HEK293T (cell line): ENCODE results near the gene COL4A6.

Experiments
- CTCF ChIA-PET: fragments of 350-600 bp; formaldehyde crosslinking; extraction: SDS; loops from one replicate; lab custom pipeline; 2021; ENCODE audit warnings: antibody characterized with exemption, inconsistent platforms; lab: Yijun Ruan, JAX
- POLR2A ChIA-PET: fragments of 350-600 bp; formaldehyde crosslinking; extraction: SDS; loops from one replicate; lab custom pipeline; 2020; ENCODE audit warnings: antibody characterized with exemption, inconsistent platforms; lab: Yijun Ruan, JAX
- DNase-seq: peaks from one replicate; pipeline ENCODE4 v3.0.0; 2012; ENCODE audit warnings: mixed read lengths; ENCODE audit errors: extremely low spot score
- ARNT ChIP-seq: fragments of 450-650 bp; IDR thresholded peaks from 2 replicates; pipeline ENCODE4 v1.6.1; 2017; ENCODE audit warnings: mild to moderate bottlenecking
- BHLHE40 ChIP-seq: fragments of 450-650 bp; IDR thresholded peaks from 2 replicates; pipeline ENCODE4 v1.6.1; 2016; ENCODE audit warnings: mild to moderate bottlenecking, moderate library complexity, borderline replicate concordance
- CTBP1 ChIP-seq: fragments of 450-650 bp; IDR thresholded peaks from 2 replicates; pipeline ENCODE4 v1.6.1; 2016; ENCODE audit warnings: borderline replicate concordance
- ELF4 ChIP-seq: fragments of 450-650 bp; IDR thresholded peaks from 2 replicates; pipeline ENCODE4 v1.6.1; 2017; ENCODE audit warnings: antibody characterized with exemption
- FOXA1 ChIP-seq: fragments of 450-650 bp; IDR thresholded peaks from 2 replicates; pipeline ENCODE4 v1.6.1; 2016; ENCODE audit warnings: mild to moderate bottlenecking
- FOXK2 ChIP-seq: fragments of 450-650 bp; IDR thresholded peaks from 2 replicates; pipeline ENCODE4 v1.6.1; 2016; ENCODE audit warnings: mild to moderate bottlenecking
- FOXM1 ChIP-seq: fragments of 450-650 bp; IDR thresholded peaks from 2 replicates; pipeline ENCODE4 v1.6.1; 2017; ENCODE audit warnings: mild to moderate bottlenecking, borderline replicate concordance
- HDGF ChIP-seq: fragments of 450-650 bp; IDR thresholded peaks from 2 replicates; pipeline ENCODE4 v1.6.1; 2017; ENCODE audit warnings: antibody characterized with exemption, borderline replicate concordance
- L3MBTL2 ChIP-seq: fragments of 450-650 bp; conservative IDR thresholded peaks from 2 replicates; pipeline ENCODE4 v1.6.1; 2016; ENCODE audit warnings: mild to moderate bottlenecking
- LEF1 ChIP-seq: fragments of 450-650 bp; IDR thresholded peaks from 2 replicates; pipeline ENCODE4 v1.6.1; 2017; ENCODE audit warnings: mild to moderate bottlenecking, borderline replicate concordance
- NFRKB ChIP-seq: fragments of 450-650 bp; IDR thresholded peaks from 2 replicates; pipeline ENCODE4 v1.6.1; 2016; ENCODE audit warnings: mild to moderate bottlenecking, moderate library complexity
- SP1 ChIP-seq: fragments of 450-650 bp; IDR thresholded peaks from 2 replicates; pipeline ENCODE4 v1.6.1; 2017
- SUZ12 ChIP-seq: fragments of 450-650 bp; IDR thresholded peaks from 2 replicates; pipeline ENCODE4 v1.6.1; 2016; ENCODE audit warnings: mild to moderate bottlenecking
- TARDBP ChIP-seq: fragments of 450-650 bp; IDR thresholded peaks from 2 replicates; pipeline ENCODE4 v1.6.1; 2016
- ZNF384 ChIP-seq: fragments of 450-650 bp; IDR thresholded peaks from 2 replicates; pipeline ENCODE4 v1.6.1; 2016
- TF ChIP-seq, protein P1 (sequence below): fragments of 450-650 bp; IDR thresholded peaks from 2 replicates; pipeline ENCODE4 v1.6.1; 2016

The COL4A6 gene

GRCh38 chrX:108362026-108362425 is 76.2 kb downstream of the COL4A6 start:
- ChIA-PET POLR2A (no interaction called here), CTCF (no interaction called here)
- no peak for DNase-seq
- TF ChIP-seq ZNF384 (no peak), HDGF (no peak), ELF4 (no peak), SP1 (no peak), CTBP1 (no peak), ARNT (no peak), SUZ12 (no peak), L3MBTL2 (no peak), LEF1 (no peak), BHLHE40 (no peak)
- TF ChIP-seq, protein P1, sequence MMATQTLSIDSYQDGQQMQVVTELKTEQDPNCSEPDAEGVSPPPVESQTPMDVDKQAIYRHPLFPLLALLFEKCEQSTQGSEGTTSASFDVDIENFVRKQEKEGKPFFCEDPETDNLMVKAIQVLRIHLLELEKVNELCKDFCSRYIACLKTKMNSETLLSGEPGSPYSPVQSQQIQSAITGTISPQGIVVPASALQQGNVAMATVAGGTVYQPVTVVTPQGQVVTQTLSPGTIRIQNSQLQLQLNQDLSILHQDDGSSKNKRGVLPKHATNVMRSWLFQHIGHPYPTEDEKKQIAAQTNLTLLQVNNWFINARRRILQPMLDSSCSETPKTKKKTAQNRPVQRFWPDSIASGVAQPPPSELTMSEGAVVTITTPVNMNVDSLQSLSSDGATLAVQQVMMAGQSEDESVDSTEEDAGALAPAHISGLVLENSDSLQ = no peak

GRCh38 chrX:108361316-108361715 is 76.9 kb downstream of the COL4A6 start:
- POLR2A ChIA-PET = no interaction called here
- TF ChIP-seq FOXM1 (no peak), HDGF (no peak), SP1 (no peak), ELF4 (no peak), FOXA1 (no peak), BHLHE40 (no peak), LEF1 (no peak), FOXK2 (no peak), TARDBP (no peak), L3MBTL2 (no peak), SUZ12 (no peak), ARNT (no peak), ZNF384 (no peak), NFRKB (no peak)
- TF ChIP-seq, protein P1 = no peak
- CTCF ChIA-PET = no interaction called here
- no peak for DNase-seq

GRCh38 chrX:108359806-108360602 is 78.2 kb downstream of the COL4A6 start:
- ChIA-PET POLR2A (no interaction called here), CTCF (no interaction called here)
- no peak for DNase-seq
- no peak for TF ChIP-seq ELF4
- no peak for TF ChIP-seq TARDBP
- no peak for TF ChIP-seq SUZ12
- TF ChIP-seq BHLHE40 = no peak
- no peak for TF ChIP-seq FOXK2
- TF ChIP-seq LEF1 = no peak
- TF ChIP-seq, protein P1 = no peak
- no peak for TF ChIP-seq CTBP1
- TF ChIP-seq ZNF384 = no peak
- TF ChIP-seq NFRKB = no peak
- no peak for TF ChIP-seq FOXA1
- no peak for TF ChIP-seq ARNT
- no peak for TF ChIP-seq FOXM1
- no peak for TF ChIP-seq L3MBTL2
- TF ChIP-seq HDGF = no peak
- TF ChIP-seq SP1 = no peak

- POLR2A ChIA-PET = no interaction called here
- no peak for DNase-seq
- no peak for TF ChIP-seq TARDBP
- TF ChIP-seq BHLHE40 = no peak
- TF ChIP-seq, protein P1 = no peak
- TF ChIP-seq SP1 = no peak
- TF ChIP-seq ZNF384 = no peak
- no peak for TF ChIP-seq L3MBTL2
- TF ChIP-seq HDGF = no peak
- TF ChIP-seq FOXA1 = no peak
- CTCF ChIA-PET = no interaction called here
Observed at GRCh38 chrX:108353452-108353851, 84.8 kb downstream of the COL4A6 start.

GRCh38 chrX:108349210-108349609 is 89.0 kb downstream of the COL4A6 start:
- POLR2A ChIA-PET = no interaction called here
- TF ChIP-seq ZNF384 (no peak), SUZ12 (no peak), FOXK2 (no peak), HDGF (no peak), BHLHE40 (no peak), ELF4 (no peak), CTBP1 (no peak), FOXA1 (no peak), NFRKB (no peak), ARNT (no peak), SP1 (no peak), L3MBTL2 (no peak)
- TF ChIP-seq, protein P1 = no peak
- CTCF ChIA-PET = no interaction called here
- DNase-seq = no peak
